ENCODE data around the gene ITIH3. TPM values are rescaled to one million over a fixed set of nuclear protein-coding genes. Genes with fewer than 3 reads are reported as not detected.

ITIH3 gene
- total and polyA plus RNA-seq, 9 donors, result 0.23 to 14.2 (median 1.8) TPM

- Histone ChIP-seq H3K27me3 (no peaks in the 10 kb centered on the region), H3K36me3 (no peaks in the 10 kb centered on the region), H3K4me1 (ENCODE audit: insufficient read depth) (no peaks in the 10 kb centered on the region), H3K27ac (no peak overlapping the region), H3K4me3 (no peak overlapping the region), H3K9me3 (no peaks in the 10 kb centered on the region)
- TF ChIP-seq CTCF (IDR thresholded peaks at IDR 0.05), result no peak
- TF ChIP-seq EP300 (IDR thresholded peaks at IDR 0.05), result no peak
- TF ChIP-seq POLR2A (IDR thresholded peaks at IDR 0.05), result no peak
- intact Hi-C loops (cut with DNase I), result no loop called here
- DNase-seq, result no peak
- 79 to 86% (median 83%) methylated on average over 18 of the region's 18 CpGs for WGBS, 3 donors
Measured at GRCh38 chr3:52792961-52793695, 1.5 kb upstream of the ITIH3 start.

- Histone ChIP-seq H3K9me3 (no peaks in the 10 kb centered on the region), H3K27me3 (no peaks in the 10 kb centered on the region), H3K36me3 (no peaks in the 10 kb centered on the region), H3K4me3 (no peak overlapping the region), H3K4me1 (ENCODE audit: insufficient read depth) (no peaks in the 10 kb centered on the region), H3K27ac (no peak overlapping the region)
- DNase-seq, result no peak
- intact Hi-C loops (cut with DNase I), result no loop called here
- WGBS, 3 donors, result 78 to 82% (median 80%) methylated on average over 9 of the region's 9 CpGs
- TF ChIP-seq POLR2A (IDR thresholded peaks at IDR 0.05) (no peak), EP300 (IDR thresholded peaks at IDR 0.05) (no peak), CTCF (IDR thresholded peaks at IDR 0.05) (no peak)
Measured at GRCh38 chr3:52793702-52794611, 639 bp upstream of the ITIH3 start.

GRCh38 chr3:52795298-52795900, 803 bp downstream of the ITIH3 start:
- 34 to 48% (median 45%) methylated on average over 9 of the region's 9 CpGs for WGBS, 3 donors
- intact Hi-C loops (cut with DNase I), result no loop called here
- DNase-seq, result no peak
- no peaks in the 10 kb centered on the region for H3K4me1 ChIP-seq (ENCODE audit: insufficient read depth)
- TF ChIP-seq CTCF (IDR thresholded peaks at IDR 0.05) (no peak), EP300 (IDR thresholded peaks at IDR 0.05) (no peak), POLR2A (IDR thresholded peaks at IDR 0.05) (no peak)
- no peaks in the 10 kb centered on the region for H3K9me3 ChIP-seq
- no peak overlapping the region for H3K4me3 ChIP-seq
- no peaks in the 10 kb centered on the region for H3K36me3 ChIP-seq
- no peak overlapping the region for H3K27ac ChIP-seq
- no peaks in the 10 kb centered on the region for H3K27me3 ChIP-seq

- Histone ChIP-seq H3K9me3 (no peaks in the 10 kb centered on the region), H3K4me3 (no peak overlapping the region), H3K27me3 (no peaks in the 10 kb centered on the region), H3K4me1 (ENCODE audit: insufficient read depth) (no peaks in the 10 kb centered on the region), H3K36me3 (no peaks in the 10 kb centered on the region), H3K27ac (no peak overlapping the region)
- DNase-seq, result no peak
- intact Hi-C loops (cut with DNase I), result no loop called here
- WGBS, 3 donors, result 88 to 95% (median 94%) methylated on average over 9 of the region's 9 CpGs
- TF ChIP-seq CTCF (IDR thresholded peaks at IDR 0.05) (no peak), POLR2A (IDR thresholded peaks at IDR 0.05) (no peak), EP300 (IDR thresholded peaks at IDR 0.05) (no peak)
Measured at GRCh38 chr3:52796411-52796810, 1.8 kb downstream of the ITIH3 start.

All from ovary (tissue), 9 donors.